Measurements from ENCODE around the gene TP73. TPM values are rescaled to one million over a fixed set of nuclear protein-coding genes. Genes with fewer than 3 reads are reported as not detected.

TP73 gene
- total RNA-seq, 1 experiment from 2014 or later: 19.2 TPM

GRCh38 chr1:3664700-3665375 is 12.5 kb downstream of the TP73 start:
- no peak overlapping the region for H3K9ac ChIP-seq (ENCODE audit: low read length)
- H4K20me1 ChIP-seq (ENCODE audit: insufficient read depth): peaks cover 5% of the 10 kb centered on the region; the same call in 1 of the 2 replicates
- H3K4me2 ChIP-seq (ENCODE audit: low read length): no peak overlapping the region
- ChIA-PET CTCF (no interaction called here), RAD21 (ENCODE audit: low non-redundant PET in 1 of 2, low total read pairs in 2 of 2, uncharacterized antibody in 2 of 2, unreplicated experiment in 2 of 2) (no interaction called here), POLR2A (no interaction called here)
- ATAC-seq: no peak
- no TSS peak for BruUV-seq (replicated peaks)
- H3K27me3 ChIP-seq (ENCODE audit: insufficient read depth, low read length): no peaks in the 10 kb centered on the region
- H3K27ac ChIP-seq (ENCODE audit: low read depth, low read length): no peak overlapping the region
- no peak overlapping the region for H2AFZ ChIP-seq (ENCODE audit: low read depth, low read length, poor library complexity, severe bottlenecking)
- H3K4me3 ChIP-seq (replicated peaks in 1 of 2; ENCODE audit: low read depth in 1 of 2, low read length in 2 of 2): no peak overlapping the region
- H3K79me2 ChIP-seq (ENCODE audit: insufficient read depth, low read length): peaks cover 67% of the 10 kb centered on the region
- no peaks in the 10 kb centered on the region for H3K9me2 ChIP-seq (ENCODE audit: insufficient read depth)
- H3K4me1 ChIP-seq (ENCODE audit: control insufficient read depth in 1 of 2, insufficient read depth in 2 of 2, low read length in 2 of 2): peaks cover 16 to 27% of the 10 kb centered on the region in 2 experiments
- TF ChIP-seq CEBPB (IDR thresholded peaks at IDR 0.05; ENCODE audit: low read depth): no peak
- no peak for TF ChIP-seq SIN3A (IDR thresholded peaks at IDR 0.05; ENCODE audit: low read depth)
- TF ChIP-seq REST (IDR thresholded peaks at IDR 0.05; ENCODE audit: low read depth): no peak
- no peak for TF ChIP-seq RAD21 (IDR thresholded peaks at IDR 0.05; ENCODE audit: low read depth)
- no peak for TF ChIP-seq FOSL1 (IDR thresholded peaks at IDR 0.05; ENCODE audit: low read depth)
- TF ChIP-seq YY1 (IDR thresholded peaks at IDR 0.05; ENCODE audit: extremely low read depth, insufficient replicate concordance, low read depth, low read length): no peak
- TF ChIP-seq ELF1 (IDR thresholded peaks at IDR 0.05; ENCODE audit: borderline replicate concordance, low read depth): no peak
- no peak for TF ChIP-seq EZH2 (IDR thresholded peaks at IDR 0.05)
- TF ChIP-seq EGR1 (IDR thresholded peaks at IDR 0.05; ENCODE audit: low read depth): no peak
- TF ChIP-seq, protein P1, sequence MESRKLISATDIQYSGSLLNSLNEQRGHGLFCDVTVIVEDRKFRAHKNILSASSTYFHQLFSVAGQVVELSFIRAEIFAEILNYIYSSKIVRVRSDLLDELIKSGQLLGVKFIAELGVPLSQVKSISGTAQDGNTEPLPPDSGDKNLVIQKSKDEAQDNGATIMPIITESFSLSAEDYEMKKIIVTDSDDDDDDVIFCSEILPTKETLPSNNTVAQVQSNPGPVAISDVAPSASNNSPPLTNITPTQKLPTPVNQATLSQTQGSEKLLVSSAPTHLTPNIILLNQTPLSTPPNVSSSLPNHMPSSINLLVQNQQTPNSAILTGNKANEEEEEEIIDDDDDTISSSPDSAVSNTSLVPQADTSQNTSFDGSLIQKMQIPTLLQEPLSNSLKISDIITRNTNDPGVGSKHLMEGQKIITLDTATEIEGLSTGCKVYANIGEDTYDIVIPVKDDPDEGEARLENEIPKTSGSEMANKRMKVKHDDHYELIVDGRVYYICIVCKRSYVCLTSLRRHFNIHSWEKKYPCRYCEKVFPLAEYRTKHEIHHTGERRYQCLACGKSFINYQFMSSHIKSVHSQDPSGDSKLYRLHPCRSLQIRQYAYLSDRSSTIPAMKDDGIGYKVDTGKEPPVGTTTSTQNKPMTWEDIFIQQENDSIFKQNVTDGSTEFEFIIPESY (IDR thresholded peaks at IDR 0.05; ENCODE audit: extremely low read depth, insufficient replicate concordance, low read length): no peak
- no peak for TF ChIP-seq ZNF274 (IDR thresholded peaks at IDR 0.05; ENCODE audit: low read depth, low read length)
- no peak for TF ChIP-seq ZFX (IDR thresholded peaks at IDR 0.05)
- no peak for TF ChIP-seq EZH2phosphoT487 (IDR thresholded peaks at IDR 0.05; ENCODE audit: borderline replicate concordance)
- no peak for TF ChIP-seq MAX (IDR thresholded peaks at IDR 0.05)
- TF ChIP-seq SRF (IDR thresholded peaks at IDR 0.05; ENCODE audit: low read depth): no peak
- TF ChIP-seq JUND (IDR thresholded peaks at IDR 0.05): no peak
- TF ChIP-seq POLR2AphosphoS5 (IDR thresholded peaks at IDR 0.05; ENCODE audit: low read depth, low read length): no peak
- TF ChIP-seq CTCF (IDR thresholded peaks at IDR 0.05 in 2 of 3, conservative IDR thresholded peaks at IDR 0.05 in 1 of 3; ENCODE audit: borderline replicate concordance in 1 of 3, insufficient read depth in 1 of 3, low read depth in 2 of 3, low read length in 2 of 3): no peak
- TF ChIP-seq TCF7L2 (IDR thresholded peaks at IDR 0.05; ENCODE audit: borderline replicate concordance, extremely low read depth, insufficient read depth, insufficient read length): no peak
- H3K36me3 ChIP-seq (ENCODE audit: control insufficient read depth in 1 of 2, insufficient read depth in 2 of 2, low read length in 2 of 2): no peaks in the 10 kb centered on the region
- intact Hi-C loops (cut with micrococcal nuclease): loop anchor here (5.0 kb wide), 1 partner anchor 237 kb away; the partner anchor contains the start of gene C1orf174
- no peaks in the 10 kb centered on the region for H3K9me3 ChIP-seq (ENCODE audit: control insufficient read depth in 1 of 2, insufficient read depth in 1 of 2, low read depth in 1 of 2, low read length in 2 of 2)
- DNase-seq (ENCODE audit: low read depth, low spot score): no peak
